Measurements from ENCODE around the gene KDM6A. TPM values are rescaled to one million over a fixed set of nuclear protein-coding genes. Genes with fewer than 3 reads are reported as not detected.
A peak's percentile ranks its signal among the peaks of the same experiment; 100 is the strongest.
"Not testable (repeated sequence)": the region's sequence is repeated elsewhere in the genome, so short reads cannot be mapped to it uniquely, and the experiment has no call there.

KDM6A gene
- total RNA-seq, 1 donor from 2014 or later, result 28.1 TPM

DNA sequence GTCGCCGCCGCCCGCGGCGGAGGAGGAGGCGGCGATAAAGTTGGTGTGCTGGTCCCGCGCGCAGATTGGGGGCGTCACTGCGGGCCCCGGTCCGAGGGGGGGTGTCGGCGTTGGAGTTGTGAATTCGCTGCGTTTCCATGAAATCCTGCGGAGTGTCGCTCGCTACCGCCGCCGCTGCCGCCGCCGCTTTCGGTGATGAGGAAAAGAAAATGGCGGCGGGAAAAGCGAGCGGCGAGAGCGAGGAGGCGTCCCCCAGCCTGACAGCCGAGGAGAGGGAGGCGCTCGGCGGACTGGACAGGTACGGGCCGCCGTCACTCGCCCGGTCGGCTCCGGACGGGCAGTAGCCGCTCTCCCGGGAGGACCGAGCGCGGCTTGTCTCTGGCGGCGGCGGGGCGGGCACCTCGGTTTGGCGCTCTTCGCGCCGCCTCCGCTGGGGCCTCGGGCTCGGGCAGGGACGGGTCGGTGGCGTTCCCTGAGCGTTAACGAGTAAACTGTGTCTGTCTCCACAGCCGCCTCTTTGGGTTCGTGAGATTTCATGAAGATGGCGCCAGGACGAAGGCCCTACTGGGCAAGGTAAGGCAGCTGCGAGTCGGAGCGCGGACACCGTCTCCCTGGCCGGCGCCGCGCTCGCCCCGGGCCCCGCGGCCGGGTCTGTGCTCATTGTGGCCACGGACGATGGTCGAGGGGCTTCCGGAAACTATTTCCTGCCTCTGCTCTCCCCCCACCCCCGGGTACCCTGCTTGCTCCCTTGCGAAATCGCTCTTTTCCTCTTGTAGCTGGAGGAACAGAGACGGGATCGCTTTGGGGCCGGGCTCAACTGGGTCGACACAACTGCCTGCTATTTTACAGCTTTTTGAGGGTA lies 658 bp downstream of the KDM6A start:
- intact Hi-C loops (cut with micrococcal nuclease), result loop anchor here (1.0 to 10.0 kb wide), 9 partner anchors 25 to 1961 kb away; partner anchors contain the start of gene RP2
- Mint-ChIP-seq H3K36me3 (ENCODE audit: low read depth) (peaks cover 4% of the 10 kb centered on the region), H3K27me3 (ENCODE audit: insufficient read depth) (no peaks in the 10 kb centered on the region), H3K9me3 (no peaks in the 10 kb centered on the region), H3K4me3 (peak overlapping the region; percentile 97), H3K27ac (peak overlapping the region; percentile 98), H3K4me1 (ENCODE audit: low read depth) (peaks cover 6% of the 10 kb centered on the region)
- peak; percentile 15 for DNase-seq (ENCODE audit: low spot score)

DNA sequence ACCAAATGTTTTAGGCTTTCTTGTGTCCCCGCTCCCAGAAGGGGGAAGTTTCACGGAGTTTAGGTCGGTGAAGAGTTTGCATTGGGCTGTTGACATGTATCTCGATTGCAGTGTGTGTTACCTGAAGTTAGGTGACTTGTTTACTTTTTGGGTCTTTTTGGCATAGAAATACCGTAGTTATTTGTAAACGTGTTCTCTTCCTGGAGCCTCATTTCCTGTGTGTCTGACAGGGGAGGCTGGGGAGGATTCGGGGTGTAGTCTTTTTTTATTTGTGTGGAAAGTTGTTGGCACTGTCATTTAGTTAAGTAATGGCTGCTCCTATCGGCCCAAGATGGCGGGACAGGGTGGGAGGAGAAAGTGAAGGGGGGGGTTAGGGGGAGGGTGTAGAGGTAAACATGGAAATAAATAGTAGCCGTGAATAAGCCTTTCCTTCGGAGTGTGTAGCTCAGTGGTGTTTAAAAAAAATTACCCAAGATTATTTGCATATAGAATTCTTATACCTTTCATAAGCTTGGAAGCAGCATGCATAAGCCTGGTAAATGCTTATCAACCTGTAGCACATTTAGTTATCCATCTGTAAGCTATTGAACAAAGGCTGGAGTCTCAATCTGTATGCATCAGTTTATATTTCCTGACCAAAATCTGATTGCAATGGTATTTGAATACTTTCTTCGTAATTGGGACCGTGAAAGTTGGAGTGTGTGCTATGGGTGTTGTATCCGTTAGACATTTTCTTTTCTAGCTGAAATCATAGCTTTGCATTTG lies 1.6 kb downstream of the KDM6A start:
- H3K36me3 Mint-ChIP-seq (ENCODE audit: low read depth), result peaks cover 6% of the 10 kb centered on the region
- H3K4me1 Mint-ChIP-seq (ENCODE audit: low read depth), result peaks cover 6% of the 10 kb centered on the region
- H3K27ac Mint-ChIP-seq, result peak overlapping the region; percentile 98
- H3K4me3 Mint-ChIP-seq, result peak overlapping the region; percentile 97
- H3K9me3 Mint-ChIP-seq, result no peaks in the 10 kb centered on the region
- peak; percentile 3 for DNase-seq (ENCODE audit: low spot score)
- H3K27me3 Mint-ChIP-seq (ENCODE audit: insufficient read depth), result no peaks in the 10 kb centered on the region
- intact Hi-C loops (cut with micrococcal nuclease), result loop anchor here (1.0 to 10.0 kb wide), 8 partner anchors 29 to 1960 kb away; partner anchors contain the start of gene RP2

DNA sequence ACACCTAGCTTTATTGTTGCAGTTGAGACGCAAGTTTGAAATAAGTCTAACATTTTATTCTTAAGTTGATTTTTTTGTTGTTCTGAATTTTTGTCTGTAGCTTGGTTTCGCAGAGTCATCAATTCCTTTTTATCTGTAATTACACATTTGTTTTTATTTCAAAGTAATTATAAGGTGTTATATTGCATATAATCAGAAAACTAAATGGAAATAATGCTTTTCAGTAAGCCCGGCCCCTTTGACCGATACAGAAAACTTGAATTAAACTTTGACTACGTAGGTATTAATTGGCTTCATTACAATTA lies 2.1 kb downstream of the KDM6A start:
- no peaks in the 10 kb centered on the region for H3K27me3 Mint-ChIP-seq (ENCODE audit: insufficient read depth)
- peak overlapping the region; percentile 98 for H3K27ac Mint-ChIP-seq
- peaks cover 8% of the 10 kb centered on the region for H3K36me3 Mint-ChIP-seq (ENCODE audit: low read depth)
- peaks cover 6% of the 10 kb centered on the region for H3K4me1 Mint-ChIP-seq (ENCODE audit: low read depth)
- intact Hi-C loops (cut with micrococcal nuclease), result loop anchor here (2.0 to 10.0 kb wide), 3 partner anchors 640 to 1960 kb away; partner anchors contain the start of gene RP2
- H3K4me3 Mint-ChIP-seq, result peak overlapping the region; percentile 97
- H3K9me3 Mint-ChIP-seq, result no peaks in the 10 kb centered on the region
- no peak for DNase-seq (ENCODE audit: low spot score)

- peaks cover 9% of the 10 kb centered on the region for H3K36me3 Mint-ChIP-seq (ENCODE audit: low read depth)
- no peaks in the 10 kb centered on the region for H3K27me3 Mint-ChIP-seq (ENCODE audit: insufficient read depth)
- intact Hi-C loops (cut with micrococcal nuclease), result loop anchor here (10.0 kb wide), 2 partner anchors 639 to 1959 kb away; partner anchors contain the start of gene RP2
- H3K9me3 Mint-ChIP-seq, result no peaks in the 10 kb centered on the region
- H3K4me1 Mint-ChIP-seq (ENCODE audit: low read depth), result peaks cover 4% of the 10 kb centered on the region
- H3K27ac Mint-ChIP-seq, result no peak overlapping the region
- no peak for DNase-seq (ENCODE audit: low spot score)
- H3K4me3 Mint-ChIP-seq, result peak overlapping the region; percentile 97
Observed at GRCh38 chrX:44876086-44876485, 3.1 kb downstream of the KDM6A start.

DNA sequence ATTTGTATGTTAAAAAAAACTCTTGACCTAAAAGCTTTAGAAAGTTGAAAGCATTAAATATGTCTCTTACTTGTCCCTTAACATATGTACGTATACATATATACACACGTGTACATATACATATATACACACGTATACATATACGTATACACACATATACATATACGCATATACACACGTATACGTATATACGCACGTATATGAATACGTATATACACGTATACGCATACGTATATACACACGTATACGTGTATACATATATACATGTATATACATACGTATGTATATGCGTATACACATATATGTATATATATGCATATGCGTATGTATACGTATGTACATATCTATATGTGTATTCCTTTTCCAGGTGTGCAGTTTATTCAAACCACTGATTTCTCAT lies 3.8 kb downstream of the KDM6A start:
- intact Hi-C loops (cut with micrococcal nuclease), result loop anchor here (10.0 kb wide), 2 partner anchors 638 to 1958 kb away; partner anchors contain the start of gene RP2
- DNase-seq (ENCODE audit: low spot score), result no peak
- H3K9me3 Mint-ChIP-seq, result no peaks in the 10 kb centered on the region
- no peaks in the 10 kb centered on the region for H3K4me1 Mint-ChIP-seq (ENCODE audit: low read depth)
- peaks cover 9% of the 10 kb centered on the region for H3K36me3 Mint-ChIP-seq (ENCODE audit: low read depth)
- H3K4me3 Mint-ChIP-seq, result no peak overlapping the region
- H3K27me3 Mint-ChIP-seq (ENCODE audit: insufficient read depth), result no peaks in the 10 kb centered on the region
- no peak overlapping the region for H3K27ac Mint-ChIP-seq

DNA sequence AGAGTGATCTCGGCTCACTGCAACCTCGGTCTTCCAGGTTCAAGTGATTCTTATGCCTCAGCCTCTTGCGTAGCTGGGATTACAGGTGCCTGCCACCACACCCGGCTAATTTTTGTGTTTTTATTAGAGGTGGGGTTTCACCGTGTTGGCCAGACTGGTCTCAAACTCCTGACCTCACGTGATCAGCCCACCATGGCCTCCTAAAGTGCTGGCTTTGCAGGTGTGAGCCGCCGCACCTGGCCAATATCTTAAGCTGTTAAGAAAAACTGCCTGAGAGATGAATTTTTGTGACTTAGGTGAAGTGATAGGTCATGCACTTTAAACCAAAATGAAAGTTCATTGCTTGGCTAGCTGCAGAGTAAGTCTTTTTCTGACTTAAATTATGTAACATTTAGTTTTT lies 5.8 kb downstream of the KDM6A start:
- Mint-ChIP-seq H3K4me3 (no peak overlapping the region), H3K36me3 (ENCODE audit: low read depth) (peaks cover 9% of the 10 kb centered on the region), H3K27me3 (ENCODE audit: insufficient read depth) (no peaks in the 10 kb centered on the region), H3K9me3 (no peaks in the 10 kb centered on the region), H3K4me1 (ENCODE audit: low read depth) (no peaks in the 10 kb centered on the region), H3K27ac (no peak overlapping the region)
- no peak for DNase-seq (ENCODE audit: low spot score)
- intact Hi-C loops (cut with micrococcal nuclease), result loop anchor here (10.0 kb wide), 2 partner anchors 636 to 1956 kb away; partner anchors contain the start of gene RP2

DNA sequence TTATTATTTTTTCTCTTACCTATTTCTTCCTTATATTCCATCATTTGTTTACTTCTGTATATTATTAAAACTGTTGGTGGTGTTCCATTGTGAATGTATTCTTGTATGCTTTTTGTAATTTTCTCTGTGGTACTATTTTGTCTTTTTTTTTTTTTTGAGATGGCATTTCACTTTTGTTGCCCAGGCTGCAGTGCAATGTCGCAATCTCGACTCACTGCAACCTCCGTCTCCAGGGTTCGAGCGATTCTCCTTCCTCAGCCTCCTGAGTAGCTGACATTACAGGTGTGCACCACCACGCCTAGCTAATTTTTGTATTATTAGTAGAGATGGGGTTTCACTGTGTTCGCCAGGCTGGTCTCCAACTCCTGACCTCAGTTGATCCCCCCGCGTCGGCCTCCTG lies 8.6 kb downstream of the KDM6A start:
- H3K4me3 Mint-ChIP-seq, result no peak overlapping the region
- intact Hi-C loops (cut with micrococcal nuclease), result no loop called here
- DNase-seq (ENCODE audit: low spot score), result no peak
- no peak overlapping the region for H3K27ac Mint-ChIP-seq
- H3K4me1 Mint-ChIP-seq (ENCODE audit: low read depth), result peaks cover 10% of the 10 kb centered on the region
- no peaks in the 10 kb centered on the region for H3K9me3 Mint-ChIP-seq
- peaks cover 7% of the 10 kb centered on the region for H3K36me3 Mint-ChIP-seq (ENCODE audit: low read depth)
- no peaks in the 10 kb centered on the region for H3K27me3 Mint-ChIP-seq (ENCODE audit: insufficient read depth)

GRCh38 chrX:44882635-44883034 lies 9.6 kb downstream of the KDM6A start:
- intact Hi-C loops (cut with micrococcal nuclease), result no loop called here
- Mint-ChIP-seq H3K27ac (no peak overlapping the region), H3K27me3 (ENCODE audit: insufficient read depth) (no peaks in the 10 kb centered on the region), H3K9me3 (no peaks in the 10 kb centered on the region), H3K36me3 (ENCODE audit: low read depth) (peaks cover 5% of the 10 kb centered on the region), H3K4me3 (no peak overlapping the region), H3K4me1 (ENCODE audit: low read depth) (peaks cover 10% of the 10 kb centered on the region)
- DNase-seq (ENCODE audit: low spot score), result no peak

GRCh38 chrX:44884944-44885343 lies 12.0 kb downstream of the KDM6A start:
- no peaks in the 10 kb centered on the region for H3K27me3 Mint-ChIP-seq (ENCODE audit: insufficient read depth)
- H3K9me3 Mint-ChIP-seq, result peaks cover 2% of the 10 kb centered on the region
- H3K4me1 Mint-ChIP-seq (ENCODE audit: low read depth), result peaks cover 12% of the 10 kb centered on the region
- no peak for DNase-seq (ENCODE audit: low spot score)
- H3K36me3 Mint-ChIP-seq (ENCODE audit: low read depth), result peaks cover 2% of the 10 kb centered on the region
- H3K27ac Mint-ChIP-seq, result no peak overlapping the region
- no peak overlapping the region for H3K4me3 Mint-ChIP-seq
- intact Hi-C loops (cut with micrococcal nuclease), result no loop called here

DNA sequence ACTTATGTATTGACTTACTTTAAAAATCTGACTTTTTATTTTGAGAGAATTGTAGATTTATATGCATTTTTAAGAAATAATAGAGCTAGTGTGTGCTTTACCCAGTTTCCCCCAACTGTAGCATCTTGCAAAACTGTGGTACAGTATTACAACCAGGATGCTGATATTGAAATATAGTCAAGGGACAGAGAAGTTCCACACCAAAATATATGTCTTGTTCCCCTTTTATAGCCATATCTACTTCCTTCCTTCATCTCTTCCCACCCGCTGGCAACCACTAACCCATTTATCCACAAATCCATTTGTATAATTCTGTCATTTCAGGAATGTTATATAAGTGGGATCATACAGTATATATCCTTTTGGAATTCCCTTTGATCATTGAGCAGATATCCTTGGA lies 16.8 kb downstream of the KDM6A start:
- DNase-seq (ENCODE audit: low spot score), result no peak
- Mint-ChIP-seq H3K27me3 (ENCODE audit: insufficient read depth) (no peaks in the 10 kb centered on the region), H3K27ac (no peak overlapping the region), H3K9me3 (peaks cover 4% of the 10 kb centered on the region), H3K36me3 (ENCODE audit: low read depth) (peaks cover 4% of the 10 kb centered on the region), H3K4me3 (no peak overlapping the region), H3K4me1 (ENCODE audit: low read depth) (peaks cover 11% of the 10 kb centered on the region)
- intact Hi-C loops (cut with micrococcal nuclease), result loop anchor here (1.0 kb wide), 1 partner anchor 8 kb away; no protein-coding TSS in a partner anchor

DNA sequence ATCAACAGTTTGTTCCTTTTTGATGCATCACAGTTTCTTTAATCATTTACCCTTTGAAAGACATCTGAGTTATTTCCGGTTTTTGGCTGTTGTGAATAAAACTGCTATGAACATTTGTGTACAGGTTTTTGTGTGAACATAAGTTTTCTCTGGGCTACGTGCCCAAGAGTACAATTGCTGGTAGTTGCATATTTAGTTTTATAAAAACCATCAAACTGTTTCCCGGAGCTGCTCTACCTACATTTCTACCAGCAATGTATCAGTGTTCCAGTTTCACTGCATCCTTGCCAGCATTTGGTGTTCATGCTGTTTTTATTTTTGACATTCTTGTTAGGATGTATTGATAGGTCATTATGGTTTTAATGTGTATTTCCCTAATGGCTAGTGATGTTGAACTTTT lies 17.3 kb downstream of the KDM6A start:
- Mint-ChIP-seq H3K4me1 (ENCODE audit: low read depth) (peaks cover 10% of the 10 kb centered on the region), H3K4me3 (no peak overlapping the region), H3K27me3 (ENCODE audit: insufficient read depth) (no peaks in the 10 kb centered on the region), H3K27ac (no peak overlapping the region), H3K9me3 (peaks cover 4% of the 10 kb centered on the region), H3K36me3 (ENCODE audit: low read depth) (peaks cover 4% of the 10 kb centered on the region)
- intact Hi-C loops (cut with micrococcal nuclease), result loop anchor here (1.0 kb wide), 1 partner anchor 8 kb away; no protein-coding TSS in a partner anchor
- DNase-seq (ENCODE audit: low spot score), result no peak

- intact Hi-C loops (cut with micrococcal nuclease), result loop anchor here (1.0 kb wide), 1 partner anchor 8 kb away; no protein-coding TSS in a partner anchor
- DNase-seq (ENCODE audit: low spot score); H3K4me3 Mint-ChIP-seq; H3K9me3 Mint-ChIP-seq; H3K27ac Mint-ChIP-seq; H3K36me3 Mint-ChIP-seq (ENCODE audit: low read depth); H3K27me3 Mint-ChIP-seq (ENCODE audit: insufficient read depth): not testable (repeated sequence)
- H3K4me1 Mint-ChIP-seq (ENCODE audit: low read depth), result peaks cover 10% of the 10 kb centered on the region
Observed at GRCh38 chrX:44890687-44891086, 17.7 kb downstream of the KDM6A start.

DNA sequence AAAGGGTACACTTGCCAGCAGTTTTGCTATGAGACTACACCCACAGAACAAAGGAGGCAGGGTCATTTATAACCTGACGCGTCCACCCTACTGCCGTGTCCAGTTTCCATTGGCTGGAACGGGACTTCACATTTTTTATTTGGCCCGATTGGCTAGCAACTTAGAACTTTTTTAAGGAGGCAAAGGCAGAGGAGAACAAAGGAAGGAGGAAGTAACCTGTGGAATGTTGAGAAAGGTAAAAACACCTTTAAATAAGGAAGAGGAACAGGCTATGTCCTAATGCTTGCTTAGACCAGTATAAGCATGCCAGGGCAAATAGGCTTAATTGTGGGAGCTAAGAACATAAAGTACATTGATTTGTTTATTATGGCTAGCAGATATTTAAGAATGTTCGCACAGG lies 18.7 kb downstream of the KDM6A start:
- intact Hi-C loops (cut with micrococcal nuclease), result no loop called here
- Mint-ChIP-seq H3K36me3 (ENCODE audit: low read depth) (peaks cover 8% of the 10 kb centered on the region), H3K4me1 (ENCODE audit: low read depth) (peaks cover 10% of the 10 kb centered on the region), H3K27ac (no peak overlapping the region), H3K27me3 (ENCODE audit: insufficient read depth) (no peaks in the 10 kb centered on the region), H3K4me3 (no peak overlapping the region), H3K9me3 (peaks cover 11% of the 10 kb centered on the region)
- no peak for DNase-seq (ENCODE audit: low spot score)

All from activated T-helper 1 cell treated with anti-CD3 and anti-CD28 coated beads, Interleukin-12 subunit alpha, Interleukin-12 subunit beta, Interleukin-2, Interleukin-4 antibody, amounts not matched to agents 30 ng/mL and 10 ng/mL and 1 ng/mL, durations not matched to agents 14 hours and 24 hours and 36 hours (primary cell).